HuH-7.5 (cell line): Measurements from ENCODE around the gene MOB1B.

ENCODE experiments used
- DNase-seq: peaks from one replicate; pipeline ENCODE4 v3.0.0; 2011; ENCODE audit warnings: low spot score

The MOB1B gene

GRCh38 chr4:70914631-70915030 is 12.5 kb downstream of the MOB1B start:
- no peak for DNase-seq

DNA sequence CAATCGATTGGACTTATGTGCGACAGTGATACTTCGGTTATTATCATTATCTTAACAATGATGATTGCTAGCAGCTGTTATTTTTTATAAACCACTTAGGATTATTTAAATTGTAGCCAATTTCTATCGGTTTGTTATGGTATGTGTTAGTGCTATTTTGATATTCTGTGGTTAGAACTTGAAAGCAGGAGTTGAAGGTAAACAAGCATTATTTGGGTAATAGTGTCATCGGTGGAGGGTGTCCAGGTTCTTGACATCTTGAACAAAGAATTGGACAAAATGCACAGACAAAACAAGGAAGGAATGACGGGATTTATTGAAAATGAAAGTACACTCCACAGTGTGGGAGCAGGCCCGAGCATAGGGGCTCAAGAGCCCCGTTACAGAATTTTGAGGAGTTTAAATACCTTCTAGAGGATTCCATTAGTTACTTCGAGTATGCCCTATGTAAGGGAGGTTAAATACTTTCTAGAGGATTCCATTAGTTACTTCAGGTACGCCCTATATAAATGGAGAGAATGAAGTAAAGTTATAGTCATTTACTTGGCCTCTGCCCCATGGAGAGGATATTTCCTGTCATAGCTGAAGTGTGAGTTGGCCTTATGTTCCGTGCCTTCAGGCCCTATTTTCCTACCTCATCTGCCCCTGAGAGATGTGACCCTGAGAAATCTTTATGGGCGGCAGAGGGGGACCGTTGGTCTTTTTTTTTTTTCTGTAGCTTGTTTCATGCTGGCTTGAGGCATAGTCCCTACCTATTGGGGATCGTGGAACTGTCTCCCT is 13.1 kb downstream of the MOB1B start:
- no peak for DNase-seq

DNA sequence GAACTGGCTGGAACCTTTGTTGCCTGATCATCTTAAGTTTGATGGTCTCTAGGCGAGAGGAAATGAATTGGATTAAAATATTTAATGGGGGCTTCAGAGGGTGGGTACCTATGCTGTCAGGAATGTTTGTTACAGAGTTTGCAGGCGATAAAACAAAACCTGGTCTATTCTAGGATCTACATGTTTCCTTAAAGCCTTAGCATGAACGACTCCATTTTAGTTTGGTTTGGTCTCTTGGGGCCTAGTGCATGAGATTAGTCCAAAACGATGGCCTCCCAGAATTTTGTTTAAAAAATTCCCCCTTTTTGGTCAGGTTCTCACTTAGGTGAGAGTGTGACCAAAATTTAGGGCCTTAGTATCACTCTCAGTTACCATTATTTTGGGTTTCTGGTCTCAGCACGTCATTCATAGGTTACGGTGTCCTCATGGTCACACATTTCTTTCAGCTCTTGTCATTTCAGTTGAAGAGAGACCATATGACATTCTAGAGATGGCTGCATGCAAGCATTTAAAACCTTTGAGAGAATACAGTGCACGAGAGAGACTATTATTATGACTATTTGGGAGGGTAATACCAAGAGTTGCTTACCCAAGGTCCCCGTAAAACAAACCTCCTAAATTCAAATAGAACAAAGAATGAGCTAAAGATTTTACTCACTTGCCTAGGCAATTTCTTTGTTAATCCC is 13.8 kb downstream of the MOB1B start:
- no peak for DNase-seq

GRCh38 chr4:70920592-70920991 is 18.4 kb downstream of the MOB1B start:
- DNase-seq = no peak

- no peak for DNase-seq
Measured at GRCh38 chr4:70925418-70925817, 23.2 kb downstream of the MOB1B start.

- no peak for DNase-seq
Measured at GRCh38 chr4:70925899-70926635, 23.9 kb downstream of the MOB1B start.

DNA sequence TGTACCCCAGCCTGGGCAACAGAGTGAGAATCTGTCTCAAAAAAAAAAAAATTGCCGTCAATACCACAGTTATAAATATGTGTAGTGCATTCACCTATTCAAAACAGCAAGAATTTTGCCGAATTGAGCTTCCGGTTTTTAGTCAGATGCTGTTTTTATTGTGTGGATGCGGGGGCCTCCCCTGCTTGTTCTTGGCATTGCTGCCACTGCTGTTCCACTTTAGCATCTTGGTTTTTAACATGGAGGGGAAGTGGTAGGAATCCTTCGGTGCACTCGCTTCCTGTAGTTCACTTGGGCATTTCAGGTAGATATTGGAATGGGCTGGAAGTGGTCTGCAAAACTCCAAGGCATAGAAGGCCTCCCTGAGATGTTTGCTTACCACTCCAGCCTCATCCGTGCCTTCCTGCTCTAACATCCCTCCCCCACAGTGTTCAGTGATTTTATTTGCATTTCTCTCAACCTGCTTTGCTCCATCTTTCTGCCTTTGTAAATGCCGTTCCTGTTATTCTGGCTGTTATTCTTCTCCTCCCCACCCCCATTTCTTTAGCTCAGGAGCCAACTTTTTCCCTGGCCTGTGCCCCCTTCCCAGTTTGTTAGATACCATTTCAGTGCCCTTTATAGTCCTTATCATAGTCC is 25.5 kb downstream of the MOB1B start:
- DNase-seq = no peak

DNA sequence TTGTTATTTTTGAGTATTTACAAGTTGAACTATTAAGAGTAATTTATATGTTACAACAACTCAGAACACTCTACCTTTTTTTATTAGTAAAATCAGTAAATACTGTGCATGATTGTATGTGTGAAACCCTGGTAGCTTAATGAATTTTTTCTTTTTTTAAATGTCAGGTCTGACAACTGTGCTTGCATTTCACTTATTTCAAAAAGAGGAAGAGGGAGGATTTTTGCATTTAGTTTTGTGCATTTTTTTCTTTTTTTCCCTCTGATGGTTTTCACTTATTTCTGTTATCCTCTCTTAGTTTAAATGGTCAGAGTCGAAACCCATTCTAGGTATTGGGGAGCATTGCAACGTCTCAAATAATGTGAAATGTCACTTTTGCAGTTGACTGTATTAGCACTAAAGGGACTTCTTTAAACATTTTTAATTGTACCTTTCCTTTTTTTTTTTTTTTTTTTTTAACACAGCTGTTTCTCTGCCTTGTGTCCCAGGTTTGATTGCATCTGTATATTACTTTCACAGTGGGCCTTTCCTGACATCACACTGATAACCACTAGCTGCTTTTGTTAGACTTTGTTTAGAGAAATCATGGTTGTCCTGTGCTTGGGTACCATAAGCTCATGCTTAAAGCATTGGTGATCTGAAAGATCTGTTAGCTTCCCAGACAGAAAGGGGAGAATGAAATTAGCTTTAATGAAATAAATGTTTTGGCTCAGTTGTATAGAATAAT is 28.5 kb downstream of the MOB1B start:
- no peak for DNase-seq

- DNase-seq = no peak
Measured at GRCh38 chr4:70931347-70931746, 29.2 kb downstream of the MOB1B start.

GRCh38 chr4:70932984-70933383 is 30.8 kb downstream of the MOB1B start:
- no peak for DNase-seq

DNA sequence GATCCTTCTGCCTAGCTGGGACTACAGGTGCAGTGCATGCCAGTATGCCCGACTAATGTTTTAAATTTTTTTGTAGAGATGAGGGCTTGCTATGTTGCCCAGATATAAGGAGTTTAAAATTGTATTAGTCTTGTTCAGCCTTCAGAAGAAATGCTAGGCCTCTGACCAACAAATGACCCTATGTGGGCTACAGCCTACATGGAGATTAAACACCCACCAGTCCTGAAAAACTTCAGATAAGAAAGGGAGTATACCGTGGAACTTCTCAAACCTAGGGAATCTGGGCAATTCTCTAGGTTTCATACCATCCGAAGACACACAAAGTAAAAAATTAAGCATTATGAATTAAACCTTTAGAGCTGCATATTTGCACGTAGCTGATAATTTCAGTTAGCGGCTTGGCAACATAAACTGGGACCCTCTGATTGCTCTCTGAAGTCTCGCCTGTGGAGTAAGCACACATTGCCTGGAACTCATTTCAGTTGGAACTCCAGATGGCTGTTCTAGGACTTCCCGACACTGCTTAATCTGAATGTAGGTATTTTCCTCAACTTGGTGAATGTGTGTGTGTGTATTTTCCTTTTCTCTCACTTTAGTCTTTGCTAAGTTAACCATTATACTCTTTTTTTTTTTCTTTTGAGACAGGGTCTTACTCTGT is 33.0 kb downstream of the MOB1B start:
- no peak for DNase-seq

GRCh38 chr4:70936200-70936787 is 34.1 kb downstream of the MOB1B start:
- no peak for DNase-seq

DNA sequence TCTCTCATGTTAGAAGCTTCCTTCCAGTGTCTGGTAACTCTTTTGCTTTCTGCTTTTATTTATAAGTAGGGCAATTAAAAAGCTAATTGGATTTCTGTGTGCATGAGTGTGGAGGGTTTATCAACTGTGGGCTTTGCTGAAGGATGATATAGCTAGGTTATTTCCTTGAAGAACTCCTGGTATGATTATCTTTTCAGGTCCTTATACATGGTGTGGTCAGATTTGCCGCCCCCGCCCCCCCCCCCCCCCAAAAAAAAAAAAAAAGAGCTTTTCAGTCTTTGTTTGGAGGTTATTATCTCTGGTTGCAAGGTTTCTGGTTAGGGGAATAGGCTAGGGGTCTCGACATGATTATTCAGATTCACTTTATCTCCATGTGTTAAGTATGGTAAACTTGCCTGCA is 35.9 kb downstream of the MOB1B start:
- DNase-seq = no peak

- no peak for DNase-seq
Measured at GRCh38 chr4:70940134-70940533, 38.0 kb downstream of the MOB1B start.

DNA sequence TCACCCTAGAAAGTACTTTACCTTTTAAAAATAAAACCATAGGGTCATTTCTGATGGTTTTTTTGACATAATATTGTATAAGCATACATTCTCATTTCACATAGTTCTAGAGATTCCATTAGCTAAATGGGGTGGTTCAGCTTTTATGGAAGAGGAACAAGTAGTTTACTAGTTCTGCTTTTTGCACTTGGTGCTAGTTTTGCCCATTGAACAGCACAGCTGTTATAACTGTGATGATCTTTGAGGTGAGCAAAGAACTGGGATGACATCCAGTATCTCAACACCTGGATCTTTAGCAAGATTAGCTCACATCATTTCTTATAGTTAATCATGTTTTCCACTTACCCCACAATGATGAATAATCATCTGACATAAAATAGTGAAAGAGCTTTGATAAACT is 40.9 kb downstream of the MOB1B start:
- no peak for DNase-seq

- no peak for DNase-seq
Measured at GRCh38 chr4:70945046-70945445, 42.9 kb downstream of the MOB1B start.

GRCh38 chr4:70945452-70946055 is 43.4 kb downstream of the MOB1B start:
- no peak for DNase-seq

GRCh38 chr4:70946939-70947338 is 44.8 kb downstream of the MOB1B start:
- no peak for DNase-seq

- DNase-seq = no peak
Measured at GRCh38 chr4:70948665-70949260, 46.6 kb downstream of the MOB1B start.

- no peak for DNase-seq
Measured at GRCh38 chr4:70954032-70954431, 51.9 kb downstream of the MOB1B start.
